Measurements from ENCODE around the gene CTNS. TPM values are rescaled to one million over a fixed set of nuclear protein-coding genes. Genes with fewer than 3 reads are reported as not detected.

CTNS gene
- total RNA-seq, 1 donor: 25.9 TPM

DNA sequence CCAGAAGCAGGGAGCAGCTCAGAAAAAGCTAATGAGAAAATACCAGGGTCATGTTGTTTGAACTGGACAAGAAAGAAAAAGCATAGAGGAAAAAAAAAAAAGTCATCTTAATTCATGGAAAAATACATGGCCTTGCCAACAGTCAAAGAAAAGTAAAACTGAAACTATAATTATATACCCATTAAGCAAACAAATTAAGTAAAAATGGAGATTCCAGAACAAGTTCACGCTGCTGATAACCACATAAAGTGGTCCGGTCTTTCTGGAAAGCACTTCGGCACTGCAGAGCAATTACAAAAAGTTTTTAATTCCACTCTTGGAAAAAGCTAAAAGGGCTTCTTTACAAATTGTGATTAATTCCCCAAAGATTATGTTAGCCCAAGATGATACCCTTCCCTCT, 71.8 kb downstream of the CTNS start:
- no peak for TF ChIP-seq CTCF (IDR thresholded peaks at IDR 0.05; ENCODE audit: insufficient read depth, low read depth, low read length)
- DNase-seq (ENCODE audit: low read depth): no peak
- no peak overlapping the region for H3K4me3 ChIP-seq (ENCODE audit: low read depth, low read length)

GRCh38 chr17:3710951-3711383, 74.4 kb downstream of the CTNS start:
- no peak for TF ChIP-seq CTCF (IDR thresholded peaks at IDR 0.05; ENCODE audit: insufficient read depth, low read depth, low read length)
- peak; percentile 44 for DNase-seq (ENCODE audit: low read depth)

More at GRCh38 chr17:3710951-3711383, 74.4 kb downstream of the CTNS start:
- no peak overlapping the region for H3K4me3 ChIP-seq (ENCODE audit: low read depth, low read length)

Other genes with a start within 250 kb of the CTNS start
- not detected in 2 replicates for gene OR1E1, start 238.3 kb upstream of the CTNS start, total RNA-seq
- gene OR3A3, start 225.4 kb upstream of the CTNS start, total RNA-seq: not detected in 2 replicates
- not detected in 2 replicates for gene OR1E2, start 202.9 kb upstream of the CTNS start, total RNA-seq
- gene SPATA22, start 164.9 kb upstream of the CTNS start, total RNA-seq: 1.3 and 3.5 TPM in 2 replicates
- under 0.01 TPM in 2 replicates for gene ASPA, start 160.8 kb upstream of the CTNS start, total RNA-seq
- 0.43 and 1.3 TPM in 2 replicates for gene TRPV3, start 78.9 kb upstream of the CTNS start, total RNA-seq
- gene TRPV1, start 27.3 kb upstream of the CTNS start, total RNA-seq: 2.2 and 2.9 TPM in 2 replicates
- gene SHPK, start 510 bp upstream of the CTNS start, total RNA-seq: 8.6 and 11.6 TPM in 2 replicates
- gene TAX1BP3, start 31.8 kb downstream of the CTNS start, total RNA-seq: 215 and 228 TPM in 2 replicates
- 12.6 and 16.4 TPM in 2 replicates for gene EMC6, start 32.1 kb downstream of the CTNS start, total RNA-seq
- gene P2RX5, start 59.4 kb downstream of the CTNS start, total RNA-seq: 0.32 and 2.2 TPM in 2 replicates
- gene HASPIN, start 87.1 kb downstream of the CTNS start, total RNA-seq: 5.5 and 6.9 TPM in 2 replicates
- gene ITGAE, start 164.4 kb downstream of the CTNS start, total RNA-seq: 20.6 and 37.1 TPM in 2 replicates
- 17.7 and 26.3 TPM in 2 replicates for gene NCBP3, start 209.5 kb downstream of the CTNS start, total RNA-seq